DMS 273 treated with DMSO at 0.1 percent for 48 hours (cell line): ENCODE results near the gene PRLR.
"Not testable (repeated sequence)": the region's sequence is repeated elsewhere in the genome, so short reads cannot be mapped to it uniquely, and the experiment has no call there.

Experiments
- DNase-seq: peaks from one replicate; lab custom pipeline; 2025; lab: John Stamatoyannopoulos, UW

Gene PRLR

GRCh38 chr5:35127006-35127405, 103.3 kb downstream of the PRLR start:
- no peak for DNase-seq

GRCh38 chr5:35125746-35126145, 104.5 kb downstream of the PRLR start:
- no peak for DNase-seq

- DNase-seq = no peak
Measured at GRCh38 chr5:35124932-35125331, 105.4 kb downstream of the PRLR start.

GRCh38 chr5:35122819-35123218, 107.5 kb downstream of the PRLR start:
- DNase-seq = no peak

- DNase-seq = no peak
Measured at GRCh38 chr5:35120715-35121114, 109.6 kb downstream of the PRLR start.

GRCh38 chr5:35117967-35118366, 112.3 kb downstream of the PRLR start:
- no peak for DNase-seq

- DNase-seq = no peak
Measured at GRCh38 chr5:35115920-35116319, 114.4 kb downstream of the PRLR start.

GRCh38 chr5:35114698-35115097, 115.6 kb downstream of the PRLR start:
- DNase-seq = no peak

- DNase-seq = no peak
Measured at GRCh38 chr5:35112300-35112699, 118.0 kb downstream of the PRLR start.

- not testable (repeated sequence) for DNase-seq
Measured at GRCh38 chr5:35104550-35104949, 125.7 kb downstream of the PRLR start.

GRCh38 chr5:35103637-35104299, 126.5 kb downstream of the PRLR start:
- DNase-seq = no peak

GRCh38 chr5:35101720-35102119, 128.6 kb downstream of the PRLR start:
- not testable (repeated sequence) for DNase-seq

- DNase-seq = no peak
Measured at GRCh38 chr5:35101016-35101415, 129.3 kb downstream of the PRLR start.

GRCh38 chr5:35098214-35098613, 132.1 kb downstream of the PRLR start:
- DNase-seq = no peak

- DNase-seq = no peak
Measured at GRCh38 chr5:35096932-35097331, 133.4 kb downstream of the PRLR start.

GRCh38 chr5:35096216-35096615, 134.1 kb downstream of the PRLR start:
- DNase-seq = no peak

- no peak for DNase-seq
Measured at GRCh38 chr5:35095366-35095765, 134.9 kb downstream of the PRLR start.

GRCh38 chr5:35094948-35095347, 135.3 kb downstream of the PRLR start:
- DNase-seq = no peak

- DNase-seq = no peak
Measured at GRCh38 chr5:35092703-35093102, 137.6 kb downstream of the PRLR start.

GRCh38 chr5:35091704-35092103, 138.6 kb downstream of the PRLR start:
- DNase-seq = no peak

GRCh38 chr5:35089334-35090314, 140.7 kb downstream of the PRLR start:
- no peak for DNase-seq

GRCh38 chr5:35087991-35088390, 142.3 kb downstream of the PRLR start:
- DNase-seq = no peak

GRCh38 chr5:35083150-35083549, 147.1 kb downstream of the PRLR start:
- no peak for DNase-seq
